Airway epithelial cell (primary cell): Measurements from ENCODE around the gene TDRKH. TPM values are rescaled to one million over a fixed set of nuclear protein-coding genes. Genes with fewer than 3 reads are reported as not detected.

Source experiments
- total RNA-seq: library from RNA; depleted of rRNA; stranded (reverse); fragments of >200 nt; gene quantifications from 2 replicates; pipeline ENCODE4 v1.2.3, GENCODE V29; 2015

TDRKH gene
- total RNA-seq = 7.2 and 8.7 TPM in 2 replicates

GRCh38 chr1:151790071-151790939 lies at the start of gene TDRKH:
TDRKH (minus strand) TSS chr1:151790500; CDS start chr1:151783022, 7,478 bp downstream.

GRCh38 chr1:151839457-151840403 lies 49.4 kb upstream of the TDRKH start, which contains the start of gene C2CD4D:
C2CD4D (minus strand) TSS chr1:151839820; CDS start chr1:151838989, 831 bp downstream.

DNA sequence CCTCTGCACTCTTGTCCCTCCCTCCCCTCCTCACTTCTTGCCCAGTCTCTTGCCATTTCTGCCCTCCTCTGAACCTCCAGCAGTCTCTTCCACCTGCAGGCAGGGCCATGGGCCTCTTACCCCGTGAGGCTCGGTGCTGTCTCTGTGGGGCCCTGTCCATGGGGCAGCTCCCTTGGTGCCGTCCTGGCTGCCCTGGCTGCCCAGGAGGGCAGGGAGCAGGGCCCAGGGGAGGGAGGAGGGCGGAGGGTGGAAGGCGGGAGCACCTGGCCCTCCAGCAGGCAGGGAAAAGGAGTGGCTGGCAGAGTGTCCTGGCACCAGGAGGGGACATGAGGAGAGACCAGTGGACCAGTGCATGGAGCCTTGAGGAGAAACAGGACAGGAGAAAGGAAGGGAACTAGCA lies 41.3 kb upstream of the TDRKH start, which contains the start of gene RORC:
Gene RORC, minus strand, starts transcription at position 198 of the 400 bp plus-strand sequence. Its CDS starts 38 bp downstream, at position 160.

GRCh38 chr1:151805066-151805820 lies 14.9 kb upstream of the TDRKH start, which contains the start of gene LINGO4:
LINGO4 (minus strand) TSS chr1:151805419; CDS start chr1:151802704, 2,715 bp downstream.

GRCh38 chr1:151762941-151763921 lies 27.1 kb downstream of the TDRKH start, which contains the start of gene MRPL9:
MRPL9 (minus strand) TSS chr1:151763496; CDS start chr1:151763479, 17 bp downstream.

Other genes with a start within 250 kb of the TDRKH start
- 10.6 and 16.1 TPM in 2 replicates for gene SNX27, start 178.4 kb downstream of the TDRKH start, total RNA-seq
- not detected in 2 replicates for gene CELF3, start 73.7 kb downstream of the TDRKH start, total RNA-seq
- gene RIIAD1, start 69.0 kb downstream of the TDRKH start, total RNA-seq = not detected in 2 replicates
- gene MRPL9, start 27.0 kb downstream of the TDRKH start, total RNA-seq = 81.1 and 91.5 TPM in 2 replicates
- not detected in 2 replicates for gene LINGO4, start 14.9 kb upstream of the TDRKH start, total RNA-seq
- 0.05 and 0.35 TPM in 2 replicates for gene RORC, start 41.3 kb upstream of the TDRKH start, total RNA-seq
- gene C2CD4D, start 49.3 kb upstream of the TDRKH start, total RNA-seq = 0.14 TPM in 1 of 2 replicates, not detected in the other
- 0.99 and 2.3 TPM in 2 replicates for gene THEM5, start 63.2 kb upstream of the TDRKH start, total RNA-seq
- gene THEM4, start 119.0 kb upstream of the TDRKH start, total RNA-seq = 9.1 and 14.0 TPM in 2 replicates
- gene S100A10, start 203.4 kb upstream of the TDRKH start, total RNA-seq = 554 and 603 TPM in 2 replicates
- gene S100A11, start 246.5 kb upstream of the TDRKH start, total RNA-seq = 947 and 1,683 TPM in 2 replicates